Activated CD4-positive, alpha-beta T cell treated with anti-CD3 and anti-CD28 coated beads, Interleukin-10, Interleukin-2, amounts not matched to agents 100 ng/mL and 50 ng/mL, durations not matched to agents 16 hours and 8 hours (primary cell): ENCODE measurements around the gene CNN2.
A peak's percentile ranks its signal among the peaks of the same experiment; 100 is the strongest.

Experiments
- DNase-seq: peaks from one replicate; pipeline ENCODE4 v3.0.0-alpha.2; 2020

CNN2 gene

DNA sequence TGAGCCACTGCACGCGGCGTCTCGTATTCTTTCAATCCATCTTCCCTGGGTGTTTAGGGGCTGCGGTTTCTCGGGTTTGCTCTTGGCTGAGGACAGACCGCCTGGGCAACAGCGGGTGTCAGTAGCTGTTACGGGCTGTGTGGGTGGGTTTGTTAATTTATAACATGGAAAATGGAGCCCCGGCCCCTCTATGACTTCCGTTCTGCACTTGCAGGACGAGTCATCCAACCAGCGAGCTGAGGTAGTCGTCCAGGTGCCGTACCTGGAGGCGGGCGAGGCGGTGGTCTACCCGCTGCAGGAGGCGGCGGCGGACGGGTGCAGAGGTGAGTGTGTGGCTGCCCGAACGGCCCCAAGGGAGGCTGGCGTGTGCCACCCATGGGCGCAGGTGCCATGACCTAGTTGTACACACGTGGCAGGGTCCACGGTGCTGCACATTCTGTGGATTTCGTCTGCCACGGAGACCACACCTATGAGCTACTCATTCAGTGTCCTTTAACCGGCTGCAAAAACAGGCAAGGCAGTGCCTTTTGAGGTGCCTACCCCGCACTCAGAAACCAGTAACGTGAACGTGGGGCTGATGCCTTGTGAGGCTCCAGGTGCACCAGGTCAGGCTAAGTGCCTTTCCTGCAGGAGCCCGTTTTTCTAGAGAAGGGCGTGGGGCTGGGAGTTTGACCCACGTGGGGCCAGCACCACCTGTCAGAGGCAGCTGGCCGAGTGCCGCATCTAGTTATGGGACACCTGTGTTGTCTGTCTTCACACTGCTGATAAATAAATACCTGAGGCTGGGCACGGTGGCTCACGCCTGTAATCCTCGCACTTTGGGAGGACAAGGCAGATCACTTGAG is 57.8 kb downstream of the CNN2 start:
- DNase-seq: no peak

DNA sequence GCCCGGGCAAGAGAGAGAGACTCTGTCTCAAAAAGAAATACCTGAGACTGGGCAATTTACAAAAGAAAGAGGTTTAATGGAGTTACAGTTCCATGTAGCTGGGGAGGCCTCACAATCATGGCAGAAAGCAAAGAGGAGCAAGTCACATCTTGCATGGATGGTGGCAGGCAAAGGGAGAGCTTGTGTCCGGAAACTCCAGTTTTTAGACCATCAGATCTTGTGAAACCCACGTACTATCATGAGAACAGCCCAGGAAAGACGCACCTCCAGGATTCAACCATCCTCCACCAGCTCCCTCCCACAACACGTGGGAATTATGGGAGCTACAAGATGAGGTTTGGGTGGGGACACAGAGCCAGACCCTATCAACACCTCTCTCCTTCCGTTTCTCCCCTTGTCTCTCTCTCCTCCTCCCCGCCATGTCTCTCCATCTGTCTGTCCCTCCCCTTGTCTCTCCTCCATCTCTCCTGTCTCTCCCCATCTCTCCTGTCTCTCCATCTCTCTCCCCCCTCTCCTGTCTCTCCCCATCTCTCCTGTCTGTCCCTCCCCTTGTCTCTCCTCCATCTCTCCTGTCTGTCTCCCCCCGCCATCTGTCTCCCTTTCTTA is 58.7 kb downstream of the CNN2 start:
- no peak for DNase-seq

DNA sequence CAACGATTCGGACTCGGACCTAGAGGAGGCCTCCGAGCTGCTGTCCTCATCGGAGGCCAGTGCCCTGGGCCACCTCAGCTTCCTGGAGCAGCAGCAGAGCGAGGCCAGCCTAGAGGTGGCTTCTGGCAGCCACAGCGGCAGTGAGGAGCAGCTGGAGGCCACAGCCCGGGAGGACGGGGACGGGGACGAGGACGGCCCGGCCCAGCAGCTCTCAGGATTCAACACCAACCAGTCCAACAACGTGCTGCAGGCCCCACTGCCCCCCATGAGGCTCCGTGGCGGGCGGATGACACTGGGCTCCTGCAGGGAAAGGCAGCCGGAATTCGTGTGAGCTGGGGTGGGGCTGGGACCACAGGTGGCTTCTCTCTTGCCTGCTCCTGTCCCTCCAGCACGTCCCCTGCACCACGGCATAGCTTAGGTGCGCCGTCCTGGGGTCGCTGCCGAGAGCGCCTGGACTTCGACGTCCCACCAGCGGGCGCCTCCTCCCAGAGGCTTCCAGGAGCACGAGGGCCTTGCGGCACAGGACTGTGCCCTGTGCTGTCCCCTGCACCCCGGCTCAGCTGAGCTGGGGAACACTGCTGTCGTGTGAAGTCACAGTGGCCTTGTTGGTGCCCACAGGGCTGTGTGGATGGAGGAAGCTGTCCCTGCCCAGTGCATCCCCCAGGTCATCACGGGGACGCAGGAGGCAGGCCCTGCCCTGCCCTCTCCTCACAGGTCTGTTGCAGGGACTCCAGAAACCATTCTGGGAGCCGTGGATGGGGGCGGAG is 59.5 kb downstream of the CNN2 start:
- DNase-seq: no peak

DNA sequence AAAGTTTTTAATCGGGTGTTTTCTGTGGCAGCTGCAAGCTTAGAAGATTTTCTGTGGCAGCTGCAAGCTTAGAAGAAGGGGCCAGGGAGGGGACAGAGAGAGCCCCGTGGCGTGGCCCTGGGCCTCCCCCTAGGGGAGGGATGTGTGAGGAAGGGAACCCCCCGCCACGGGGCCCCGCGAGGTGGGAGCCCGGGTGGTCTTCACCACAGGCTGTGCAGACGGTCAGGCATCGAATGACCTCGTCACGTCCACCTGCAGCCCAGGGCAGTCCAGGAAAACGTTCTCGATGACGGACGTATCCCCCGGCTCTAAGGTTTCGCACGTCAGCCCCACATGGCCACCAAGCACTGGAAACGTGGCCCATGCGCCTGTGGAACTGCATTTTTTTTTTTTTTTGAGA is 60.2 kb downstream of the CNN2 start:
- no peak for DNase-seq

DNA sequence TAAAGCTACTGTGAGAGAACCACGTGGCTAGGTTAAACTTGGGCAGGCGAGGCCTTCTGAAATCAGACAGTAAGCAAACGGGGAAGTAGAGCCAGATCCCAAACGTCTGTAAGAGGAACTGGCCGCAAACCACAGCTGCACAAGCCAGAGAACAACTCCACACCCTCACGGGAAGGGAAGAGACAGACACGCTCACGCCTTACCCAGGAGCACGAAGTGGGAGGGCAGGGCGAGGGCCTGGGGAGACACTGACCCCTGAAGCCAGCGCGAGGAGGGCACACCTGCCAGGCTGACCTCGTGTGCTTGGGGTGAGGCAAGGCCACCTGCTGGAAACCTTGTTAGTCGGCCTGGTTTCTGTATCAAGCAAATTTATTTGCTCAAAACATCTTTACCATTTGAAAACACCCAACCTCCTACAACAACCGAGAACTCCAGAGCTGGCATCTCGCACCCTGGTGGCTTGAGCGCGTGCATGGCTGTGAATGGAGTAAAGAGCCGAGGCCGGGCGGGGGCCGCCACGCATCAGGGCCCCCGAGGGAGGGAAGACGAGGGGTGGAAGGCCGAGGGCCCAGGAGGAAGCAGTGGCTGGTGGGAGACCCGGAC is 61.5 kb downstream of the CNN2 start:
- peak; percentile 53 for DNase-seq

DNA sequence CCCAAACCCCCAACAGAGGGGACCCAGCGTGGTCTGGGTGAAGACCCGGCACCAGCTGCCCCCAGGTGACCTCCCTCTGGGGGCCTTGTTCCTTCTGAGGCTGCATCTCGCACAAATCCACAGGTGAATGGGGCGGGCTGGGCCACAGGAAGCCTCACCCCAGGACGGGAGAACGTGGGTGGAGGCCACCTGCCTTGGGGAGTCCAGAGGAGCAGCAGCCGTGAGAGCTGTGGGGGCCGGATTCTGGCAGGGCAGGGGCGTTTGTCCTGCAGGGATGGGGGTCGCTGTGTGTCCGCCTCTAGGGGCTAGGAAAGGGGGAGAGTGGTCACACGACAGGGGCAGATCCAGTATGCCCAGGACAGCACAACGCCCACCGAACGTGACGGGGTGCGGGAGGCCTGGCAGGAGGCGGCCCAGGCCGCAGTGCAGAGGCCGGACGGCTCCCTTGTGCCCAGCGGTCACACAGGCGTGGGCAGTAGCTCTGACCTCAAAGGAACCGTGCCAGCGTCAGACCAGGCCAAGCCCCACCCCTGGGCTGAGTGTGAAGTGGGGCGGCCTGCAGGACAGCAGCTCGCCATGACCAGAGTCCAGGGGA is 62.1 kb downstream of the CNN2 start:
- no peak for DNase-seq
